ENCODE results near the gene HIKESHI. TPM values are rescaled to one million over a fixed set of nuclear protein-coding genes. Genes with fewer than 3 reads are reported as not detected.

Gene HIKESHI
- total and polyA plus RNA-seq, 2 of the 8 experiments (the other 6 are each of a cell fraction or from before 2014, with no cell fraction given): 65.4 to 90.2 TPM

GRCh38 chr11:86358720-86359119 lies 56.7 kb downstream of the HIKESHI start (continued):
- TF ChIP-seq, protein P1, sequence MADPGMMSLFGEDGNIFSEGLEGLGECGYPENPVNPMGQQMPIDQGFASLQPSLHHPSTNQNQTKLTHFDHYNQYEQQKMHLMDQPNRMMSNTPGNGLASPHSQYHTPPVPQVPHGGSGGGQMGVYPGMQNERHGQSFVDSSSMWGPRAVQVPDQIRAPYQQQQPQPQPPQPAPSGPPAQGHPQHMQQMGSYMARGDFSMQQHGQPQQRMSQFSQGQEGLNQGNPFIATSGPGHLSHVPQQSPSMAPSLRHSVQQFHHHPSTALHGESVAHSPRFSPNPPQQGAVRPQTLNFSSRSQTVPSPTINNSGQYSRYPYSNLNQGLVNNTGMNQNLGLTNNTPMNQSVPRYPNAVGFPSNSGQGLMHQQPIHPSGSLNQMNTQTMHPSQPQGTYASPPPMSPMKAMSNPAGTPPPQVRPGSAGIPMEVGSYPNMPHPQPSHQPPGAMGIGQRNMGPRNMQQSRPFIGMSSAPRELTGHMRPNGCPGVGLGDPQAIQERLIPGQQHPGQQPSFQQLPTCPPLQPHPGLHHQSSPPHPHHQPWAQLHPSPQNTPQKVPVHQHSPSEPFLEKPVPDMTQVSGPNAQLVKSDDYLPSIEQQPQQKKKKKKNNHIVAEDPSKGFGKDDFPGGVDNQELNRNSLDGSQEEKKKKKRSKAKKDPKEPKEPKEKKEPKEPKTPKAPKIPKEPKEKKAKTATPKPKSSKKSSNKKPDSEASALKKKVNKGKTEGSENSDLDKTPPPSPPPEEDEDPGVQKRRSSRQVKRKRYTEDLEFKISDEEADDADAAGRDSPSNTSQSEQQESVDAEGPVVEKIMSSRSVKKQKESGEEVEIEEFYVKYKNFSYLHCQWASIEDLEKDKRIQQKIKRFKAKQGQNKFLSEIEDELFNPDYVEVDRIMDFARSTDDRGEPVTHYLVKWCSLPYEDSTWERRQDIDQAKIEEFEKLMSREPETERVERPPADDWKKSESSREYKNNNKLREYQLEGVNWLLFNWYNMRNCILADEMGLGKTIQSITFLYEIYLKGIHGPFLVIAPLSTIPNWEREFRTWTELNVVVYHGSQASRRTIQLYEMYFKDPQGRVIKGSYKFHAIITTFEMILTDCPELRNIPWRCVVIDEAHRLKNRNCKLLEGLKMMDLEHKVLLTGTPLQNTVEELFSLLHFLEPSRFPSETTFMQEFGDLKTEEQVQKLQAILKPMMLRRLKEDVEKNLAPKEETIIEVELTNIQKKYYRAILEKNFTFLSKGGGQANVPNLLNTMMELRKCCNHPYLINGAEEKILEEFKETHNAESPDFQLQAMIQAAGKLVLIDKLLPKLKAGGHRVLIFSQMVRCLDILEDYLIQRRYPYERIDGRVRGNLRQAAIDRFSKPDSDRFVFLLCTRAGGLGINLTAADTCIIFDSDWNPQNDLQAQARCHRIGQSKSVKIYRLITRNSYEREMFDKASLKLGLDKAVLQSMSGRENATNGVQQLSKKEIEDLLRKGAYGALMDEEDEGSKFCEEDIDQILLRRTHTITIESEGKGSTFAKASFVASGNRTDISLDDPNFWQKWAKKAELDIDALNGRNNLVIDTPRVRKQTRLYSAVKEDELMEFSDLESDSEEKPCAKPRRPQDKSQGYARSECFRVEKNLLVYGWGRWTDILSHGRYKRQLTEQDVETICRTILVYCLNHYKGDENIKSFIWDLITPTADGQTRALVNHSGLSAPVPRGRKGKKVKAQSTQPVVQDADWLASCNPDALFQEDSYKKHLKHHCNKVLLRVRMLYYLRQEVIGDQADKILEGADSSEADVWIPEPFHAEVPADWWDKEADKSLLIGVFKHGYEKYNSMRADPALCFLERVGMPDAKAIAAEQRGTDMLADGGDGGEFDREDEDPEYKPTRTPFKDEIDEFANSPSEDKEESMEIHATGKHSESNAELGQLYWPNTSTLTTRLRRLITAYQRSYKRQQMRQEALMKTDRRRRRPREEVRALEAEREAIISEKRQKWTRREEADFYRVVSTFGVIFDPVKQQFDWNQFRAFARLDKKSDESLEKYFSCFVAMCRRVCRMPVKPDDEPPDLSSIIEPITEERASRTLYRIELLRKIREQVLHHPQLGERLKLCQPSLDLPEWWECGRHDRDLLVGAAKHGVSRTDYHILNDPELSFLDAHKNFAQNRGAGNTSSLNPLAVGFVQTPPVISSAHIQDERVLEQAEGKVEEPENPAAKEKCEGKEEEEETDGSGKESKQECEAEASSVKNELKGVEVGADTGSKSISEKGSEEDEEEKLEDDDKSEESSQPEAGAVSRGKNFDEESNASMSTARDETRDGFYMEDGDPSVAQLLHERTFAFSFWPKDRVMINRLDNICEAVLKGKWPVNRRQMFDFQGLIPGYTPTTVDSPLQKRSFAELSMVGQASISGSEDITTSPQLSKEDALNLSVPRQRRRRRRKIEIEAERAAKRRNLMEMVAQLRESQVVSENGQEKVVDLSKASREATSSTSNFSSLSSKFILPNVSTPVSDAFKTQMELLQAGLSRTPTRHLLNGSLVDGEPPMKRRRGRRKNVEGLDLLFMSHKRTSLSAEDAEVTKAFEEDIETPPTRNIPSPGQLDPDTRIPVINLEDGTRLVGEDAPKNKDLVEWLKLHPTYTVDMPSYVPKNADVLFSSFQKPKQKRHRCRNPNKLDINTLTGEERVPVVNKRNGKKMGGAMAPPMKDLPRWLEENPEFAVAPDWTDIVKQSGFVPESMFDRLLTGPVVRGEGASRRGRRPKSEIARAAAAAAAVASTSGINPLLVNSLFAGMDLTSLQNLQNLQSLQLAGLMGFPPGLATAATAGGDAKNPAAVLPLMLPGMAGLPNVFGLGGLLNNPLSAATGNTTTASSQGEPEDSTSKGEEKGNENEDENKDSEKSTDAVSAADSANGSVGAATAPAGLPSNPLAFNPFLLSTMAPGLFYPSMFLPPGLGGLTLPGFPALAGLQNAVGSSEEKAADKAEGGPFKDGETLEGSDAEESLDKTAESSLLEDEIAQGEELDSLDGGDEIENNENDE (IDR thresholded peaks at IDR 0.05; ENCODE audit: insufficient replicate concordance, low read length): no peak
